ENCODE measurements around the gene MEMO1. TPM values are rescaled to one million over a fixed set of nuclear protein-coding genes. Genes with fewer than 3 reads are reported as not detected.

MEMO1 gene
- polyA plus RNA-seq, 1 donor (not counting 4 experiments of a cell fraction or from before 2014, with no cell fraction given), result 125 TPM

DNA sequence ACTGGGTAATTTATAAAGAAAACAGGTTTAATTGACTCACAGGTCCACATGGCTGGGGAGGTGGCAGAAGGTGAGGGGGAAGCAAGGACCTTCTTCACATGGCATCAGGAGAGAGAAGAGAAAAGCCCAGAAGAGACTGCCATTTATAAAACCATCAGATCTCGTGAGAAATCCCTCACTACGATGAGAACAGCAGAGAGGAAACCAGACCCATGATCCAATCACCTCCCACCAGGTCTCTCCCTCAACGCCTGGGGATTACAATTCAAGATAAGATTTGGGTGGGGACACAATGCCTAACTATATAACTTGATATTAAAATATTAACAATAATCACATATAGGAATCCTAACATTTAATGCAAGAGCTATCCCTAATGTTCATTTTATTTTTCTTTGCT, 31.8 kb downstream of the MEMO1 start:
- TF ChIP-seq EZH2 (IDR thresholded peaks at IDR 0.05; ENCODE audit: low read length), result no peak
- TF ChIP-seq, protein P1, sequence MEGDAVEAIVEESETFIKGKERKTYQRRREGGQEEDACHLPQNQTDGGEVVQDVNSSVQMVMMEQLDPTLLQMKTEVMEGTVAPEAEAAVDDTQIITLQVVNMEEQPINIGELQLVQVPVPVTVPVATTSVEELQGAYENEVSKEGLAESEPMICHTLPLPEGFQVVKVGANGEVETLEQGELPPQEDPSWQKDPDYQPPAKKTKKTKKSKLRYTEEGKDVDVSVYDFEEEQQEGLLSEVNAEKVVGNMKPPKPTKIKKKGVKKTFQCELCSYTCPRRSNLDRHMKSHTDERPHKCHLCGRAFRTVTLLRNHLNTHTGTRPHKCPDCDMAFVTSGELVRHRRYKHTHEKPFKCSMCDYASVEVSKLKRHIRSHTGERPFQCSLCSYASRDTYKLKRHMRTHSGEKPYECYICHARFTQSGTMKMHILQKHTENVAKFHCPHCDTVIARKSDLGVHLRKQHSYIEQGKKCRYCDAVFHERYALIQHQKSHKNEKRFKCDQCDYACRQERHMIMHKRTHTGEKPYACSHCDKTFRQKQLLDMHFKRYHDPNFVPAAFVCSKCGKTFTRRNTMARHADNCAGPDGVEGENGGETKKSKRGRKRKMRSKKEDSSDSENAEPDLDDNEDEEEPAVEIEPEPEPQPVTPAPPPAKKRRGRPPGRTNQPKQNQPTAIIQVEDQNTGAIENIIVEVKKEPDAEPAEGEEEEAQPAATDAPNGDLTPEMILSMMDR (optimal IDR thresholded peaks at IDR 0.05 in 1 of 3, IDR thresholded peaks at IDR 0.05 in 1 of 3, conservative IDR thresholded peaks at IDR 0.05 in 1 of 3; ENCODE audit: extremely low read depth in 1 of 3, insufficient read depth in 2 of 3, low read length in 3 of 3), result no peak
- no peaks in the 10 kb centered on the region for H3K9me3 ChIP-seq (ENCODE audit: control insufficient read depth, low read depth, low read length)
- H3K27ac ChIP-seq (ENCODE audit: control insufficient read depth, insufficient read depth, low read length), result no peak overlapping the region
- H3K9ac ChIP-seq (ENCODE audit: control insufficient read depth, extremely low read depth, insufficient read depth, low read length), result no peak overlapping the region
- DNase-seq (ENCODE audit: low read depth, low spot score) (no peak), FAIRE-seq (no peak)
- H3K36me3 ChIP-seq (ENCODE audit: control insufficient read depth in 2 of 2, extremely low read depth in 1 of 2, insufficient read depth in 2 of 2, low read length in 2 of 2), result peaks cover 0 to 1% of the 10 kb centered on the region in 2 experiments
- peaks cover 97% of the 10 kb centered on the region for H3K79me2 ChIP-seq (ENCODE audit: control insufficient read depth, insufficient read depth, low read length)
- no peak overlapping the region for H3K4me3 ChIP-seq (ENCODE audit: control insufficient read depth in 2 of 3, extremely low read depth in 1 of 3, insufficient read depth in 2 of 3, low read depth in 1 of 3, low read length in 3 of 3)
- no peaks in the 10 kb centered on the region for H3K4me1 ChIP-seq (ENCODE audit: control insufficient read depth, extremely low read depth, insufficient read depth, low read length)
- no peaks in the 10 kb centered on the region for H3K27me3 ChIP-seq (ENCODE audit: control insufficient read depth, extremely low read depth, insufficient read depth, low read length)
- dilution Hi-C loops (cut with MboI; ENCODE audit: extremely low pct_ligation_motif_present, low sequenced_read_pairs), result no loop called here
- peaks cover 6% of the 10 kb centered on the region for H4K20me1 ChIP-seq (ENCODE audit: control insufficient read depth, extremely low read depth, insufficient read depth, low read length)
- no peaks in the 10 kb centered on the region for H3K9me1 ChIP-seq (ENCODE audit: control insufficient read depth, extremely low read depth, insufficient read depth, low read length)
- H2AFZ ChIP-seq (ENCODE audit: control insufficient read depth, low read length), result no peak overlapping the region
- H3K4me2 ChIP-seq (ENCODE audit: control insufficient read depth, extremely low read depth, insufficient read depth, low read depth, low read length), result no peak overlapping the region

DNA sequence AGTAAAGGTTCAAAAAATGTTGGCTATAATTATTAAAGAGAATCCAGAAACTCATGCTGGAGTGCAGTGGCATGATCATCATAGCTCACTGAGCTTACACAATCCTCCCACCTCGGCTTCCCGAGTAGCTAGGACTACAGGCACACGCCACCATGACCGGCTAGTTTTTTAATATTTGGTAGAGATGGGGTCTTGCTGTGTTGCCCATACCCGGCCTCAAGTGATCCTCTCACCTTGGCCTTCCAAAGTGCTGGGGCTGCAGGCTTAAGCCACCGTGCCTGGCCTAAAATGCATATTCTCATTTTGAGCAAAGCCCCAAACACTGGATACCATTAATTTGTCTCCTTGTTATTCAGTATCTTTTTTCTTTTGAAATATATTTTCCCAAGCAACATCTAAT, 32.4 kb downstream of the MEMO1 start:
- Histone ChIP-seq H3K27me3 (ENCODE audit: control insufficient read depth, extremely low read depth, insufficient read depth, low read length) (no peaks in the 10 kb centered on the region), H2AFZ (ENCODE audit: control insufficient read depth, low read length) (no peak overlapping the region), H3K9me1 (ENCODE audit: control insufficient read depth, extremely low read depth, insufficient read depth, low read length) (no peaks in the 10 kb centered on the region), H3K4me1 (ENCODE audit: control insufficient read depth, extremely low read depth, insufficient read depth, low read length) (no peaks in the 10 kb centered on the region), H3K79me2 (ENCODE audit: control insufficient read depth, insufficient read depth, low read length) (peaks cover 97% of the 10 kb centered on the region), H3K27ac (ENCODE audit: control insufficient read depth, insufficient read depth, low read length) (no peak overlapping the region), H3K4me3 (ENCODE audit: control insufficient read depth in 2 of 3, extremely low read depth in 1 of 3, insufficient read depth in 2 of 3, low read depth in 1 of 3, low read length in 3 of 3) (no peak overlapping the region), H3K9me3 (ENCODE audit: control insufficient read depth, low read depth, low read length) (no peaks in the 10 kb centered on the region), H3K4me2 (ENCODE audit: control insufficient read depth, extremely low read depth, insufficient read depth, low read depth, low read length) (no peak overlapping the region), H3K36me3 (ENCODE audit: control insufficient read depth in 2 of 2, extremely low read depth in 1 of 2, insufficient read depth in 2 of 2, low read length in 2 of 2) (no peaks in the 10 kb centered on the region), H4K20me1 (ENCODE audit: control insufficient read depth, extremely low read depth, insufficient read depth, low read length) (peaks cover 6% of the 10 kb centered on the region), H3K9ac (ENCODE audit: control insufficient read depth, extremely low read depth, insufficient read depth, low read length) (no peak overlapping the region)
- DNase-seq (ENCODE audit: low read depth, low spot score) (no peak), FAIRE-seq (no peak)
- dilution Hi-C loops (cut with MboI; ENCODE audit: extremely low pct_ligation_motif_present, low sequenced_read_pairs), result no loop called here
- TF ChIP-seq, protein P1 (optimal IDR thresholded peaks at IDR 0.05 in 1 of 3, IDR thresholded peaks at IDR 0.05 in 1 of 3, conservative IDR thresholded peaks at IDR 0.05 in 1 of 3; ENCODE audit: extremely low read depth in 1 of 3, insufficient read depth in 2 of 3, low read length in 3 of 3), result no peak
- TF ChIP-seq EZH2 (IDR thresholded peaks at IDR 0.05; ENCODE audit: low read length), result no peak

All from keratinocyte (primary cell).